H1 (cell line): Measurements from ENCODE around the gene KISS1. TPM values are rescaled to one million over a fixed set of nuclear protein-coding genes. Genes with fewer than 3 reads are reported as not detected.

Source experiments
- CHD1 ChIP-seq: IDR thresholded peaks from 2 replicates; pipeline ENCODE4 v1.6.1; 2012; ENCODE audit warnings: low read depth, low read length, improper control_type of control experiment
- CREB1 ChIP-seq: IDR thresholded peaks from 2 replicates; pipeline ENCODE4 v1.6.1; 2012; ENCODE audit warnings: inconsistent platforms
- EP300 ChIP-seq, 2 experiments: IDR thresholded peaks; 1 replicate in 1 of 2; 2 replicates in 1 of 2; pipeline ENCODE4 v1.6.1; 2011 to 2012; ENCODE audit warnings: low read depth in 2 of 2, low read length in 2 of 2, mild to moderate bottlenecking in 2 of 2, borderline replicate concordance in 1 of 2, inconsistent platforms in 1 of 2, moderate library complexity in 1 of 2
- FOSL1 ChIP-seq: IDR thresholded peaks from 2 replicates; pipeline ENCODE4 v1.6.1; 2011; ENCODE audit warnings: mild to moderate bottlenecking, low read depth, low read length, moderate library complexity; ENCODE audit not compliant: insufficient read depth
- RBBP5 ChIP-seq: IDR thresholded peaks from 2 replicates; pipeline ENCODE4 v1.7.1; 2012; ENCODE audit warnings: low read depth, mild to moderate bottlenecking, inconsistent platforms, low read length, moderate library complexity, borderline replicate concordance
- SP2 ChIP-seq: IDR thresholded peaks from 2 replicates; pipeline ENCODE4 v1.6.1; 2012; ENCODE audit warnings: mild to moderate bottlenecking, low read length, inconsistent platforms
- polyA plus RNA-seq, 7 experiments: library from polyadenylated mRNA; depleted of rRNA in 3 of 7; stranded (reverse) in 5 of 7; unstranded in 2 of 7; fragments of >200 nt in 5 of 7; fragments of 200-250 nt in 2 of 7; gene quantifications; 1 replicate in 5 of 7; 2 replicates in 1 of 7; 4 replicates in 1 of 7; pipeline versions ENCODE4 v1.2.1 to v1.2.3, GENCODE V29; 2011 to 2013; ENCODE audit warnings: missing spikeins in 2 of 7, mixed read lengths in 2 of 7
- total RNA-seq: library from RNA; stranded (reverse); fragmentation: NEBNext Ultra II Directional; extraction: Animal tissue kit (Norgen Biotek cat#: 25700); gene quantifications from 2 replicates; pipeline ENCODE4 v1.2.1, GENCODE V29; 2021

Gene KISS1
- total and polyA plus RNA-seq, 2 of the 8 experiments (the other 6 are each of a cell fraction or from before 2014, with no cell fraction given), result 0.71 TPM; not detected in 1

- TF ChIP-seq SP2 (no peak), CREB1 (no peak), RBBP5 (no peak), EP300 (IDR thresholded peaks at IDR 0.05; ENCODE audit: borderline replicate concordance in 1 of 2, low read depth in 2 of 2, low read length in 2 of 2) (no peak), CHD1 (no peak), FOSL1 (no peak)
These were observed 31.9 kb upstream of the KISS1 start (continued) for GRCh38 chr1:204227996-204228785.
